HG03521 (cell line): ENCODE data around the gene LAMA3.

ENCODE experiments used
- ATAC-seq: cut with Tn5 transposase; IDR thresholded peaks from one replicate; pipeline ENCODE4 v1.9.1; 2021; ENCODE audit warnings: mild to moderate bottlenecking, moderate library complexity; ENCODE audit not compliant: unreplicated experiment

Gene LAMA3

GRCh38 chr18:23812546-23813440, 123.5 kb downstream of the LAMA3 start:
- no peak for ATAC-seq

DNA sequence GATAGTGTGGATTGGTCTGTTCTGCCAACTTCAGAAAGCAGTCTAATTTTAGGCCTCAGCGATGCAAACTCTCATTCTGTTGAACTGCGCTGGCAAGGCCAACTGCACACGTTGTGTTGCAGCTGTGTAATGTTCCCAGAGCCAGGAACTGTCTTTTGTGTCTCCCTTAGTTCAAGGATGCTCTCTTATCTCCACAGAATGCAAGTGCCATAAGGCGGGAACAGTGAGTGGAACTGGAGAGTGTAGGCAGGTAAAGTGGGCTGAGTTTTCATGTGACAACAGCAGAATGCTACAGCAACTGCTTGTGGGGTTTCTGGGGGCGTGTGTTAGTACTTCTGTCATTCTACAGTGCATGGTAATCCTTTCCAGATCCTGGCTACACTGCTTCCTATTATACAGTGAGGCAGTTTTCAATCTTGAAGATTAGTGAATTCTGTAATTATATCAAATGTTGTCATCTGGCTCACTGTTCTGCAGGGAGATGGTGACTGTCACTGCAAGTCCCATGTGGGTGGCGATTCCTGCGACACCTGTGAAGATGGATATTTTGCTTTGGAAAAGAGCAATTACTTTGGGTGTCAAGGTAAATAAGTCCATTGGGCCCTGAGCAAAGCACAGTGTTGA, 125.8 kb downstream of the LAMA3 start:
- no peak for ATAC-seq

DNA sequence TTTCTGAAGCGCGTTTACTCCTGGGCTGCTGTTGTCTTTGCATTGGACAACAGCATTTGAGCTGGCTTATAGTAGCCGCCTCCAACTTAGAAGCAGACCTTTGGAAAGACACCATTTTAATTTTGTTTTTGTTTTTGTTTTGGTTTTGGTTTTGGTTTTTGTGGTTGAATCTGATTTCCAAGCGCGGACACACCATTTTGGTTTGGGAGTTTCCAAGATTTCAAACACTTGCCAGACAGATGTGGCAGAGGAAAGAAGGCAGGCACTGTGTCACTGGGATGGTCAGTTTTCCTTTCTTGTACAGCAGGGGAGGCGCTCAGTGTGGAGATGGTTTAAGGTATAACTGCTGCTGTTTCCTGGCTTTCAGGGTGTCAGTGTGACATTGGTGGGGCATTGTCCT, 126.8 kb downstream of the LAMA3 start:
- no peak for ATAC-seq

- no peak for ATAC-seq
These were observed 127.5 kb downstream of the LAMA3 start for GRCh38 chr18:23816740-23817139.

GRCh38 chr18:23819001-23819400, 129.7 kb downstream of the LAMA3 start:
- ATAC-seq, result no peak

DNA sequence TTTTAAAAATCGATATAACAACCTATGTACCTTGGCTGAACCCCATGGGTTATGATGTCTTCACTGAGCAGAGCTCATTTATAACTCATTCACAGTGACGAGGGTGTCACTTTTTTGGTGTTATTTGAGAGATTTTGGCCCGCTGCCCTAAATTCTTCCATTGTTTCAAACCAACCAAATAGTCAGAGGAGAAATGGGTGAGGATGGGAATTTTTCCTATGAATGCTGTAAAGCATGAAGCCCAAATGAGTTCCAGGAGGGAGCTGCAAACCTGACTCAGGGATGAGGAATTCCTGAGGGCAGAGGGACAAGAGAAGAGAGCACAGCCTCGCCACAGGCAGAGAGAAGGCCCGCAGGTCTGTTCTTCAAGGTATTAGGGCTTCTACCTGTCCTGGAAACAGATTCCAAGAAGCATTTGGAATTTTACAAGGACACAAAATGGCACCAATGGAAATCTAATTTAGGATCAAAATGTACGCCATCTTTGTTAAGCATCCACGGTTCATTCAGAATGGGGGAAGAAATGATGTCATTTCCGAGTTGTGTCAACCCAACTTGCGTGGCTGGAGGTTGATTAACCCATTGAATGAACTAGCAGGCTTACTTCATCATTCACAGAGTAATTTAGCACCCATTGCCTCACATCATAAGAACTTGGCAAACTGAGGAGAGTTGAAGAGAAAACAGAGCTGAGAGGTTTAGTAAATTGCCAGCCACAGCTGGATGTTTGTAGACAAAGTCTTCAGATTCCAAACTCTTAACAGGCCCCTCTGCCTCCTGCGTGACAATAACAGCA, 133.5 kb downstream of the LAMA3 start:
- ATAC-seq, result no peak

DNA sequence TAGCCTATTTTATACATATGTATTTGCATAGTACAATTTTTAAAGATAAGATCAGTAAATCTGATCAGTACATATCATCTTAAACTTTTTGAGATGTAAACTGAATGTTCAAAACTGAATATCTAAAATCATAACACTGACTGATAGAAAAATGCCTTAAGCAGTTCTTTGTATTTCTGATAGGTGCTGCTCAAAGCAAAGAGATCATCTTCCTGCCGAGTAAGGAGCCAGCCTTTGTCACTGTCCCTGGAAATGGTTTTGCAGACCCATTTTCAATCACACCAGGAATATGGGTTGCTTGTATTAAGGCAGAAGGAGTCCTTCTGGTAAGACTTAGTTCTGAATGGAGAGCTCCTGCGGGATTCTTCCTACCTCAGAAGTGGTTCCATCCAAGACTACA, 135.0 kb downstream of the LAMA3 start:
- ATAC-seq, result no peak

DNA sequence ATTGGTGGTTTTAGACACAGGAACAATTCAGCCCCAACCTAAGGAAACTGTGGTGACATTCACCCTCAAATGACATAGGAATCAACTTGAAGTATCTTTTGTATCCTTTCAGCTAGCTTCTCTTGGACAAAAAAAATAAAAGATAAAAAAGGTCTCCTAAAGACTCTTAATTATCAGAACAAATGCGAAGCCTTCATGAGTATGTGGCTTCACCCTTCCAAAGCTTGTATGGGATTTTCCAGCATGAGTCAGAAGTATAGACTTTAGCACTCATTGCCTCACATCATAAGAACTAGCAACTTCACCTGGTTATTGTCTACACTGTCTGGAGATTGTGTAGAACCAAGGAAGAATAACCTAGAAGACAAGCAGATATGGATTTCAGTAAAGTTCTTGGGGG, 135.4 kb downstream of the LAMA3 start:
- no peak for ATAC-seq

DNA sequence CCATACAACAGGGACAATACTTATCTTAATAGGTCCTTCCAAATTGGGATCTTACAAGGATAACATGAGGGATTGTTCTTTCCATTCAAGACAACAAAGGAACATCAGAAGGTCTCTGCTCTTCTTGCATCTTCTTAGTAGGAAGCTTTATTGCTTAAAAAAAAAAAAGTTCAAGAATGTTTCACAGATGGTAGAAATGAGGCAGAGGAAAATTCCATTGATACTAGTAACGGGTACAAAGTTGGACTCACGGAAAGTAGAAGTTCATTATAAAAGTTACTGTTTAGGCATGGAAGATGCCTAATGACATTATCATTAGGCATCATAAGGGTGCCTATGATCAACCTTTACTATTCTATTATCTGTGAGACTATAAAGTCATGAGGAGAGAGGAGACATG, 136.2 kb downstream of the LAMA3 start:
- ATAC-seq, result no peak

DNA sequence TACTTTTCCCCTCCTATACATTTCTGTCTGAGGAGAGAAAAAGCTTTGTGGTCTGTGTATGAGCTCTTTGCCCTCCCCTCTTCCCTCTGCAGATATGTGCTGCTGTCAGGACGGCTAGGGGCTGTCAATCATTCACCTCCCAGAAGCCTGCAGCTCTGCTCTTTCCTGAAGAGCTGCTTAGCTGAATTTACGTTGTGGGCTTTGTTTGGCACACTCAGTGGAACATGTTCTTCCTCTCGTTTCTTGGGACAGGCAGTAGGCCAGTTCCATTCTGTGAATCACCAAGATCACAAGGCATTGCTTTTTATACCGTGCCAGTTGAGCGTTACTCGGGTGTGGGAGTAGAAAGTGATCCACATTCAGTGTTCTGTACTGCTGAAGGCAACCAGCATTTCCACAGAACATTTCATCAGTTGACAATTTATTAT, 136.7 kb downstream of the LAMA3 start:
- no peak for ATAC-seq

DNA sequence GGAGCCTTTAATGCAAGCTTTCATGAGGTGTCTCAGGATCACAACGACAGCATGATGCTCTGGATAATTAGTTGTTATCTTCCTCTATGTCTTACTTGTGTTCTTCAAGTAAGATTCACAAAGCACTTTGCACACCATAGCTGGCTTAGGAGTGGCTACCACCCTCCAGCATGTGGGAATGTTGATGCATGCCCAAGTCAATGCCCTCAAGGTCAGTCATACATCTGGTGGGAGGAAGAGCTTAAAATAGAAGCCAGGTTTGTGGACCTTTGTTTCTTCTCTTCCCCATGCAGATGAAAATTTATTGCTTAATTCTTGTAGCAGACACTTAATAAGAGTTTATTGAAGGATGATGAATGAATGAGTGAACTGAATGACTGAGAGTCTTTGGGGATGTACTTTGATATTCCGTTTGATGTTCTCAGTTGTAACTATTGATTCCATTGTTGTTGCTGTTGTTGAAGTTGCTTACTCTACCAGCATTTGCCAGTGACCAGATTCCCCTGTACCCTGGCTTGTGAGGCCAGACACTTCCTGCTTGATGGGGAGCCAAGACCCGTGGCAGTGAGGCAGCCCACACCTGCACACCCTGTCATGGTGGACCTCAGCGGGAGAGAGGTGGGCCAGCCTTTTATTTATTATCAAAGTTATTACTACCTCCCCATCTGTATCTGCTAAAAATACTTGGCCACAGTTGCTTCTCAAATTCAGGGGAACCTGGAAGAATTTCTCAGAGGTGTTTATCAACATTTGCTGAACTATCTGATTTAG, 137.8 kb downstream of the LAMA3 start:
- no peak for ATAC-seq

- no peak for ATAC-seq
These were observed 138.4 kb downstream of the LAMA3 start for GRCh38 chr18:23827681-23828080.

- peak; percentile 89 for ATAC-seq
These were observed 139.2 kb downstream of the LAMA3 start for GRCh38 chr18:23828426-23828825.

- ATAC-seq, result no peak
These were observed 143.7 kb downstream of the LAMA3 start for GRCh38 chr18:23832911-23833310.

DNA sequence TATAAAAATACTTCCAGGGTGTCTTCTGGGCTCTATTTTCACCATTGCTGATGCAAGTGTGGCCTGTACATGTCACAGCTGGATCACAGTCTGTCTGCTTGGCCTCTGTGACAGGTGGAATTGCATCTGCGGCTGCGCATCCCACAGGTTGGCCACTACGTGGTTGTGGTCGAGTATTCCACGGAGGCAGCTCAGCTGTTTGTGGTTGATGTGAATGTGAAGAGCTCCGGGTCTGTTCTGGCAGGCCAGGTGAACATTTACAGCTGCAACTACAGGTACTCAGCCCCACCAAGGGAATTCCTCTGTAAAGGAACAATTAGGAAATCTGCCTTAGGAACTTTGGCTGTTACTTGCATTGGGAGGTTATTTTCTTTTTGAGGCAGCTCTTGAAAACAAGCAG, 144.5 kb downstream of the LAMA3 start:
- ATAC-seq, result no peak

GRCh38 chr18:23835091-23835490, 145.8 kb downstream of the LAMA3 start:
- ATAC-seq, result no peak

GRCh38 chr18:23835506-23835905, 146.3 kb downstream of the LAMA3 start:
- ATAC-seq, result no peak

DNA sequence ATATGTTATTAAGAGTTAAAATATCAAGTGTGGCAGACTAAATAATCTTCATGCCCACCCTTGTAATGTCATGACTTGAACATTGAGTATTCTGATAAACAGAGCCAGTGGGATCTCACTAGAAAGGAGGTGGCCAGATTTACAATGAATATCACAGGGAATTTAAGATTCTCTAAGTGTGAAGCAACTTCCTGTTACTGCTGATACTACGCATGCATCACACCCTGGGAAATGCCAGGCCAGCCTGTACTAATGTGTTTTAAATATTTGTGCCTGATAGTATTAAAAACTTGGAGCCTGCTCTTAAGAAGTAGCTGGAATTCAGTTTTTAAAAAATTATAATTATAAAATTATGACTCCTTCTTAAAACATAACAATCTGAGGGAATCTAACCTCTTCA, 148.3 kb downstream of the LAMA3 start:
- ATAC-seq, result no peak

DNA sequence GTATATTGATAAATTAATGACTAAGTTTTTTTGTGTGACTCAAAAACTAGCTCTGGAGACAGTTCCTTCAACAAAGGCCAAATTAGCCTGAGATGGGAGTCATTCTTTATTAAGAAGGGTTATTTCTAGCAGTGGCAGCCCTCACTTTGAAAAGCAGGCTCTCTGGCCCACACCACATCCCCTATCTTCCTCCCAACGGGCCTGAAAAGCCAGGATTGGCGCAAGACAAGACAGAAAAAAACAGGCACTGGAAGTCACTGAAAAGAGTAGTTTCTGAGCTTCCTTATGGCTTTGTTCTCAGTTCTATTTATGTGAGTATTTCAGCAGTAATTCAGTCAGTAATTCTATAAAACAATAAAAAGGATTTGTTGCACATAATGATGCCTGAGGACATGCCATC, 149.0 kb downstream of the LAMA3 start:
- ATAC-seq, result no peak

- no peak for ATAC-seq
These were observed 149.6 kb downstream of the LAMA3 start for GRCh38 chr18:23838801-23839366.

GRCh38 chr18:23842305-23842704, 153.1 kb downstream of the LAMA3 start:
- ATAC-seq, result no peak
